NOMO-1 treated with dmso at 0.1 percent for 144 hours (cell line): ENCODE results near the gene CCSER1.

Experiments
- DNase-seq: peaks from one replicate; lab custom pipeline; 2025; ENCODE audit not compliant: unreplicated experiment; lab: John Stamatoyannopoulos, UW

Gene CCSER1

DNA sequence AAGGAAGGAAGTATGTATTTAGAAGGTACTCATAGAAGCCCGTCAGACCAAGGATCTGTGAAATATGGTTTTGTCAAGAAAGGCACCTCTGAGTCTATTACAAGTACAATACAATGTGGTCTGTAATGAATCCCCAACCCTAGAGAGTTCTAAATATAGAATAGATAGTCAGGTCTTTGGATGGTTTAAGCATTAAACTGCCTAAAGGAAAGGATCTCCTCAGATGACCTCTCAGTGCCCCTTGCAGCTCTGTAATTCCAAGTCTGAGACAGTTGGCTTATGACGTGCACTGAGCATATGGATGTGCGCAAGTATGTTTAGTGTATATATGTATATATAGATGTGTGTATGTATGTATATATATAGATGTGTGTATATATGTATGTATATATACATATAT is 62.0 kb downstream of the CCSER1 start:
- no peak for DNase-seq

- no peak for DNase-seq
Measured at GRCh38 chr4:90189946-90190345, 62.8 kb downstream of the CCSER1 start.

DNA sequence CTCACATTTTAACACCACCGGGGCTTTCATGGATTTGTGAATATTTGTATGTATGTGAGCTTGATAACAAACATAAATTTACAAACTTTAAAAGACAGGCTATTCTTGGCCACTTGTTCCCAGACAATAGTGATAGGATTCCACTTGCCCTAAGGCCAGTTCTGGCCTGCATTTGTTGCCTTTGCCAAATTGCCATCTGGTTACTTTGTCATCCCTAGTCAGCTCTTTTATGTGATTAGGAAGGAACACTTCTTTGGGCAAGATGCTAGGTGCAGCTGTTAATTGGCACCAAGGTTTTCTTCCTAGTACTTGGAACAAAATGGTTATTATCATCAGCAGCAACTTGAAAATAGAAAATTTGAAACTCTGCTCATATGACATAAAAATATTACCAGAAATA is 63.3 kb downstream of the CCSER1 start:
- no peak for DNase-seq

- no peak for DNase-seq
Measured at GRCh38 chr4:90198086-90198847, 71.1 kb downstream of the CCSER1 start.

- DNase-seq = no peak
Measured at GRCh38 chr4:90207887-90208454, 80.8 kb downstream of the CCSER1 start.

- DNase-seq = no peak
Measured at GRCh38 chr4:90209922-90210321, 82.7 kb downstream of the CCSER1 start.

GRCh38 chr4:90211174-90211573 is 84.0 kb downstream of the CCSER1 start:
- no peak for DNase-seq

- no peak for DNase-seq
Measured at GRCh38 chr4:90215286-90215685, 88.1 kb downstream of the CCSER1 start.

DNA sequence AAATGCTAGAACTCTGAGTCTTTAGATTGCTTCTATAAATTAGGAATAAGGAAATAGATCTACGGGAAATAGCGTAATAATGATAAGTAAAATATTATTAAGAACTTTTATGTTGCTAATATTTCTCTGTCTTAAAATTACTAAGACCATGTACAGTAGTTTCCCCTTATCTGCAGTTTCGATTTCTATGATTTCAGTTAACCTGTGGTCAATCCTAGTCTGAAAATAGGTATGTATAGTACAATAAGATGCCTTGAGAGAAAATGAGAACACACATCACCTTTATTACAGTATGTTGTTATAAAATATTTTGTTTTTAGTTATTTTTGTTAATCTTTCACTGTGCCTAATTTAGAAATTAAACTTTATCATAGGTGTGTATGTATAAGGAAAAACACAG is 92.6 kb downstream of the CCSER1 start:
- DNase-seq = no peak

DNA sequence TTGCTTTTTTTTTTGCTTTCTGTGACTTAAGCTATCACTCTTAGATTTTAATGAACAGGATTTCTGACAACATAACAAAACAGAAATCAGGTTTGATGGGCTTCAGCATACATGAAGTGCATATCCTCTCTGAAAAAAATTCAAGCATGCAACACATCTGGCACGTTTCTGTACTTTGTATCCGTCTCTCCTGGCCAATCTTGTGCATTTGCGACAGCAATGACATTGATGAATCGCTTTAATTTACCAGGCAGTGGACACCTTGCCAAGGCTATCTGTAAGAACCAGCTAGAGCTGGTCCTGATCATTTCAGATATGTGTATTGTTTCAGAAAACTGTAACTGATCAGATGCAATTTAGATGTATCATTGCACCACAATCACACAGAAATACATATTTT is 93.3 kb downstream of the CCSER1 start:
- no peak for DNase-seq

DNA sequence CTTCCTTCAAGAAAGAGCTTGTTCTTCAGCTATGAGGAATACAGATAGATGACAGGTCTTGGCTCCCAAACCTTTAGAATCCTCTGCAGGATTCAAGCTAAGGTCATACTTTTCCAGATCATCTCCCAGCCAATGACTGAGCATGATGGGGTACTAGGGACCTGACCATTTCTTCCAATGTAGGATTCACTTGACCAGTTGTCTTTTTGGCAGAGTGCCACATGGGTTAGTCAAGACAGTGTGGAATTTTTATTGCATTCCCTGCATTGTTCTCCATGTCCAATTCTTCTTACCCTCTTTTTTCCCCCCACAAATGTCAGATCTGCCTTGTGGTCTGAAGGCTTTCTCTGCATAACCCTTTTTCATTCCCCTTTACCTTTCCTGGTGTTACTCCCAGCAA is 99.5 kb downstream of the CCSER1 start:
- DNase-seq = no peak

DNA sequence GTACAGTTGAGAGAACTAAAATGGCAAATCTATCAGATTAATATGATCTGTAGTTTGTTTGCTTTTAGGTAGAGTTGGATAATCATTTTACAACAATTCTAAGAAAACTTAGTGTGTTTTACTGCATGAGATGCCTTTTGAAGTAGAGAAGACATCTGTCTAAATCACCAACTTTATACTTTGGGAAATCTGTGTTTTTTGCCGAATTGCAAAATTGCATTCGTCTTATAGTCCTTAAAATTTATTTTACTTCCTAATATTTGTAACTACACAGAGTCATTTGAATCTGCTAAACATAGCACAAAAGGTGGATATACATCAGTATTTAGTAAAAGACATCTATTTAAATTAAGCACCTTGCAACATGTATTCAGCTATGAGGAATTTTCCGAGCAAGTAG is 100.0 kb downstream of the CCSER1 start:
- DNase-seq = no peak

DNA sequence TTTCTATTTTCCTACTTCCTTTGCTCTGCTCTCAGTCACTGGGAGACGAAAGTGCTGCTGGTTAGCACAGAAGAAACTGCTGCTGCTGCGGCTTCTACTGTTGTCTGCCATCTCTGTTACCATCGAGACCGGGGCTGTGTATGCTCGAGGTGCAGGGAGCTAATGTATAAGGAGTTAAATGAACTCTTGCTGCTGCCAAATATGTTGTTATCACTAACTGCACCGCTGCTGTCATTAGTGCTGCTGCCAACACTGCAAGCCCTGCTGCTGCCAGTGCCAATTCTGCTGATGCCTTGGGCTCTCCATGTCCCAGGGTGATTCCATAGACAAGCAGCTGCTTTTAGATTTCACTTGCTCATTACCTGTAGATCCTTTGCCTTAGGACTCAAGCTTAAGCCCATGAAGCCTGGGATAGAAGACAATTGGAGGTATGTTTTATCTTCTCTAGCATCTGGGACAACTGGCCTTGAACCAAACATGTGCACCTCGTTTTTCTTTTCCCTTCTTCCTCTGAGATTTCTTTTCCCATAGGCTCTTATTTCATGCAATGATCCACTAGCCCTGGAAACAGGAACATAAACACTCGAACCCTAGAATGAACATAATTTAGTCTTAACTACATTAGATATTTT is 107.8 kb downstream of the CCSER1 start:
- DNase-seq = no peak

DNA sequence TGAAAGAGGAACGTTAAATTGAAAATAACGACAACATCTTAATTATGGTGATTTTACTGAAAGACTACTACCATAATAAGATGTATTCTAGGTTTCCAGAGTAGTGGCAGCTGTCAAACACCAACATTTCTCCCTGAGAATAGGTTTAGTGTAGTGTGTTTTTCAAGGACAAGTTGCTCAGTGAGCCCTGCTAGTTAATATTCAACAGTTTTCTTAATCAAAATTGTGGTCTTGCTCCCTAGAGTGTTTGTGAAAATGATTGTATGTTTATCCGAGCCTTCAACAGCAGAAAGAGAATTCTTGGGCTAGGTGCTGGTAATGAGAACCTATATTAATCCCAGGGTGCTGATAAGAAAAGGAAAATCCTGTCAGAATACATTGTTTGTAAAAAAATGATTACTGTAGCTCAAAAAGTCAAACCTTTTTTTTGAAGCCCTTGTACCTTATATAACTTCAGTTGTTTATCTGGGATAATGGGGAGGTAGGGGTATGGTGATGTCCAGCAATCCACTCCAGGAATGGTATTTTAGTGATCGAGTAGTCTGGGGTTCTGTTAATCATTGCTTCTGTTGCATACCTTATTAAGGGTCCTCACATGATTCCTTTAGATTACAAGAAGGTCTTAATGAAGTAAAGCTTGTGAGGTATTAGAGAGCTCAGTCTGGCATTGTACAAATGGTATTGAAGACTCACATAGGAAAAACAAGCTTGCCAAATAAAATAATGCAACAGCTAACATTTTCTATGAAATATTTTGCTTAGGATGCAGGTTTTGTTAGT is 110.7 kb downstream of the CCSER1 start:
- DNase-seq = no peak

- DNase-seq = no peak
Measured at GRCh38 chr4:90240333-90240732, 113.1 kb downstream of the CCSER1 start.

GRCh38 chr4:90241008-90241407 is 113.8 kb downstream of the CCSER1 start:
- DNase-seq = no peak

DNA sequence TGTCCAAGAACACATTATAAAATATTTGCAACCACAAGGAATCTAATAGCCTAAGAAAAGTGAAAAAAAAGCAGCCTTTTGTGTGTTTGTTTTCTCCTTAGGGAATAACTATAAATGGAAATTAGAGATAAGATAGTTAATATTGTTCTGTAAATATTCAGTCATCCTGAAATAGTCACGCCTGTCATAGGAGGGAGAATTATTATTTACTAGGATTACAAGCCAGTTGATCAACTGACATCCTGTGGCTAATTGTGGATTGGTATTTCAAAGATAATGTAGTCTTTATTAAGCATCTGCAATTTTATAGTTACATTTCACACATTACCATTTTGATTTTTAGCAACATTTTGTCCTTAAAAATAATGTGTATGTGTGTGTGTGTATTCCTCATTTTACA is 118.6 kb downstream of the CCSER1 start:
- no peak for DNase-seq

- DNase-seq = no peak
Measured at GRCh38 chr4:90246816-90247215, 119.6 kb downstream of the CCSER1 start.

DNA sequence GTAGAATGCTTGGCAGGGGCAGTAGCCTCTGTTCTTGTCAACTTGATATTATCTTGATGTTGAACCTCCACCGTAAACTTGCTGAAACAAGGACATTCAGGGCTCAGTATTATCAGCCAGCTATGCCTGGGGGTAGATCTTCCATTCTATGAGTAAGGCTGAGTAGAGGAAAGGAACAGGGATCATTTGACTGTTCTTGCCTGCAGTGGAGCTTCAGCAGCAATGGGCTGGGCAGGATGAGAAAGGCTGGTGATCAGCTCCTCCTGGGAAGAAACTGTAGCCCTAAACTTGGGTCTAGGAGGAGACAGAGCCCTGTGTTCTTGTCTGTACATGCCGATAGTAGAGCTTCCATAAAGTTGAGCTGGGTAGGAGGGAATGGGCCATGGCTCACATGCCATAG is 127.2 kb downstream of the CCSER1 start:
- no peak for DNase-seq

GRCh38 chr4:90274175-90274574 is 147.0 kb downstream of the CCSER1 start:
- no peak for DNase-seq

GRCh38 chr4:90280954-90281353 is 153.8 kb downstream of the CCSER1 start:
- no peak for DNase-seq
